GM21515 (cell line): ENCODE measurements around the gene PADI1.

Experiments used
- ATAC-seq: cut with Tn5 transposase; IDR thresholded peaks from one replicate; pipeline ENCODE4 v1.9.1; 2021; ENCODE audit not compliant: unreplicated experiment

PADI1 gene

DNA sequence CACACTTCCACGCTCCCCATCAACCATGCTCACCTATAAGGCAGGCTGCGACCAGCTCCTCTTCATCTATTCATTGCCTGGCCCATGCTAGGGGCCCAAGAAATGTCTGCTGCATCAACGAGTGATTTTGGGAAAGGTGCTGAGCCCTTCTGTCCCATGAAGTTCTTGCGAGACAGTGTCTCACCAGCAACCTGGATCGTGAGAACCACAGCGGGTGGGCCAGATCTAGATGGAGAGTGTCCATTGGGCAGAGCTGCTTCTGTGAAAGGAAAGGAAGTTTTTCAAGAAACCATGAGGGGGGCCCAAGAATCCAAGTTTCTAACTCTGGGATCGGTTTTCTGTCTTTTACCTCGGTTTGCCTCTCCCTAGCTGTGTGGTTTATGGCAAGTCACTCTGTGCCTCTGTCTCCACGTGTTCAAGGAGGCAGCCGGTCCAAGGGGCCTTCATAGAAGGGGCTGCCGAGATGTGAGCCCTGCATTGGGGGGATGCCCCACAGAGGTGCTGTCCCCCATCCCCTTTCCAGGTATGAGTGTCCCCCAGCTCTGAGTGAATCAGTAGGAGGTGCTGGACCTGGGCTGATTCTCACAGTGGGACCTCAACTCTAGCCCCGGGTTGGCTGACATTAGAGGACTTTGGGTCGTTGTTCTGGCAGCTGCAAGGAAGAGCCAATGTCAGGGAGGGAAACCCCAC lies 8.3 kb upstream of the PADI1 start:
- no peak for ATAC-seq

DNA sequence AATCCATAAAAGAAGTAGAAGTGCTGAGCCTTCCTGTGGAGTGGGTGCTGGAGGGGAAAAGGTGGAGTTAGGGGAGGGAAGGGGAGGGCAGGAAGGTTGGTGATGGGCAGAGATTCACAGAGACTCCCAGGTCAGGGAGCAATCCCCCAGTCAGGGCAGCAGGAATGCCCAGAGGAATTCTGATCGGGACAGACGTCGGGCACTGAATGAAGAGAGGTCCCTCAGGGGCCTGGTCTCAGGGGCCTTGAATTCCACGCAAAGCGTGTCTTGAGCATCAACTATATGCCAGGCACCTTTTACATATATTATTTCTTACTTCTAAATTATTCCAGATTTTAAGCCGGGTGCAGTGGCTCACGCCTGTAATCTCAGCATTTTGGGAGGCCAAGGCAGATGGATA lies 7.2 kb upstream of the PADI1 start:
- no peak for ATAC-seq

DNA sequence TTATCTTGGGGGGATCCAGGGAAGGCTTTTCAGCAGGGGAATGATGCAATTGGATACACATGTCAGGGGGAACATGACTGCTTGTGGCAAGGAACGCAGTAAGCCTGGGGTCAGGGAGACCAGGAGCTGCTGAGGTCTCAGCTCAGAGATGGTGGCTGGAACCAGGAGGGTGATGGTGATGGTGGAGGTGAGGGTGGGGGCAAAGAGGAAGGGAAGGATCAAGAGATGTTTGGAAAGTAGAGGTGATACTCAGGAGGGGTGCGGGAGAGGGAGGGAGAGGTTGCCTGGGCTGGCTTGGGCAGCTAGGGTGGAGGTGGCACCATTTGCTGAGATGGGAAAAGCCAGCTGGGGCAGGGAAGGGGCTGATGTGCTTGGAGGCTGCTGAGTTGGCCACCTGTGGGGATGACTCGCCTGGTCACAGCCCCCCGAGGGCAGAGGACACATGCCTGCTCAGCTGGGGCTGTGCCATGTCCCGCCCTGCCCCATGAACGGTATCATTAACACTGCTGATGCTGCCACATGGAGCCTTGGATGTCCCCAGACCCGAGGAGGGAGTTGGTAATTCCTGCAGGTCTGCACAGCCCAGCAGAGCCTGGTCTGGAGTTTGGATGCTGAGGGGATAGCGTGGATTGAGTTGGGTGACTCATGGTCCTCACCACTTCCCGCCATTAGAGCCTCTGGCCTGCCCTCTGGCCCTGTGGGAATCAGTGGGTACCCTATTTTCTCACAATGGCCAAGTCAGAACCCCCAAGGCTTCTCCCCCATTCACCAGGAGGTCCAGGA lies 6.3 kb upstream of the PADI1 start:
- ATAC-seq, result no peak

DNA sequence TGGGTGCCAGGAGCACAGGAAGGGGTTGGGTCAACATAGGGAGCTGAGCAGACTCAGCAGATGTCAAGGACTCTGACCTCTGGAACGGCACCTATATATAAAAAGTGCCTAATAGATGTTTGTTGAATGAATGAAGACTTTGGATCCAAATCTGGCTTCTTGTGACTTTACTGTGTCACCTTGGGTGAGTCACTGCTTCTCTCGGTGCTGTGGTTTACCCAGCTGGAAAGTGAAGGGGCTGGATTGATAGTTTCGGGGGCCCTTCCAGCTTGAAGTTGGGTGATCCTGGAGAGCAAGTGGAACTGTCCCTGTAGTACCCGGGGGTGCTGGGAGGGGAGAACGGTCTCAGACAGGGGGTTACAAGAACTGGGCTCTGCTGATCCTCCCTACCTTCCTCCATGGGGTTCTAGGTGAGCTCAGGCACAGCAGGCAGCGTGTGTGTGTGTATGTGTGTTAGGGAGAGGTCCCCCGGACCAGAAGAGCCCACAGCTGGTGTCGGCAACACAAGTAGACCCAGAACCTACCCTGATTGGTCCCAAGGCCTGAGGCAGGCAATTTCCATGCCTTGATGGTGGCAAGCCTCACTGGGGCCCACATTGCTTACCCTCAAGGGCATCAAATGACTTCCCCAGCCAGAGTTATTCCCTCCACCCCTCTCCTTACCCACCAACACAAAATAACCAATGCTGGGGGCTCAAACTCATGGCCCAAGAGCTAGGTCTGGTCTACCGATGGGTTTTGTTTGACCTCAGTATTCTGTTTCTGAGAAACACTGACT lies 5.5 kb upstream of the PADI1 start:
- ATAC-seq, result no peak

DNA sequence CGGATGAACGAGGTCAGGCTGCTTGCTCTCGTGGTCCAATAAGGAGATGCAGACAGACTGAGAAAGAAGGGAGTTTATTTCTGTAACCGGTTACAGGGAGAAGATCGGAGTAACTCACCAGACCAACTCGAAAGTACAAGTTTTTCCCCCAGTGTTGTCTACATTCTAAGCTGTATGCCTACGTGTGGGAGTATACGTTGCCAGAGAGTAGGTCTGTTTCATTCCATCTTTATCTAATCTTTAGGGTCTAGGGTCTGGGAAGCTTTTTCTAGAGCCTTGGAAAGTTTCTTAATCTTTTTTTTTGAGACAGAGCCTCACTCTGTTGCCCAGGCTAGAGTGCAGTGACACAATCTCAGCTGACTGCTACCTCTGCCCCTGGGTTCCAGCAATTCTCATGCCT lies 4.7 kb upstream of the PADI1 start:
- no peak for ATAC-seq

DNA sequence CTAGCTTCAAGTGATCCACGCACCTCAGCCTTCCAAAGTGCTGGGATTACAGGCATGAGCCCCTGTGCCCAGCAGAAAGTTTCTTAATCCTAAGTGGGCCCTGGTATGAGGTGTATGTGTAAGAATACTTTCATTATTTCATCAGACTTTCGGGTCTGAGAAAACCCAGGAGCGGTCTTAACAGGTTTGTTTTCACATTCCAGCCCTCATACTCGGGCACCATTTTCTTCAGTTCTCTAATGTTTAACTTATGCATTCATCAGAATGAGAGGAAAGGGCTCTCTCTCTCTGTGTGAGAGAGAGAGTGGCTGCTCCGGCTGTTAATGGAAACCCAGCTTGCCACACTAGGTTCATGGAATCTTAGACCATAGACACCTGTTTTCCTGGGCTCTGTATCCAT lies 4.2 kb upstream of the PADI1 start:
- ATAC-seq, result no peak

DNA sequence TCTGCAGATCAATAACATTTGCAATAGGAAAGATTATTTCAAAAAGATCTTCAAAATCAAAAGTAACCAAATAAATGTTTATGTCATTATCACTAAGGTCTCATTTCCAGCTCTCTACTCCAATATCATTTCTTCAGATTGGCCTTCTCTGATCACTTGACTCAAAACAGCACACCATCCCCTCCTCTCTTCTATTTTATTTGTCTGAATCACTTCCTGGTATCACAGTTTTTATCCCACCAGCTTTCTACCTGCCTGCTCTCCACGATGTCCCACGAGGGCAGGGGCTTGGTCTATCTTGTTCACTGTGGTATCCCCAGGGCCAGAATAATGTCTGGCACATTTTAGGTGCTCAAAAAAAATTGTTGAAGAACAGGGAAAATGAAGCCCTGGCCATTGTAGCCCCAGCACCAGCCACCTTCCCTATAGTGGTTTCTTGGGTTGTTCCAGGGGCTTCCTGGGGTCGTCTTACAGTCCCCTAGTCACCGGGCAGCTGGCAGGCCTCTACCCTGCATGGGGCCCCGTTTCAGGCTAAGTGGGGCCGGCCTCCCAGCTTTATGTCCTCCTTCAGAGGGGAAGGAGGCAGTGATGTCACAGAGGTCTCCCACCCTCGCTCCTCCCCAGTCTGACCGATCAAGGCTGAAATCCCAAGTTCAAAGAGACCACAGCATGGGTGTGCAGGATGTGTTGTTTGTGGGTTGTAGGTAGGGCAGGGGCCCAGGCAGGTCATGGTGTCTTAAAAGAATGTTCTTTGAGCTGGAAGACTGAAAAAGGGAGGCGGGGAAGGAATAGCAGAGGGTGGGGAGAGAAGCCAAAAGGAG lies 3.5 kb upstream of the PADI1 start:
- ATAC-seq, result no peak

DNA sequence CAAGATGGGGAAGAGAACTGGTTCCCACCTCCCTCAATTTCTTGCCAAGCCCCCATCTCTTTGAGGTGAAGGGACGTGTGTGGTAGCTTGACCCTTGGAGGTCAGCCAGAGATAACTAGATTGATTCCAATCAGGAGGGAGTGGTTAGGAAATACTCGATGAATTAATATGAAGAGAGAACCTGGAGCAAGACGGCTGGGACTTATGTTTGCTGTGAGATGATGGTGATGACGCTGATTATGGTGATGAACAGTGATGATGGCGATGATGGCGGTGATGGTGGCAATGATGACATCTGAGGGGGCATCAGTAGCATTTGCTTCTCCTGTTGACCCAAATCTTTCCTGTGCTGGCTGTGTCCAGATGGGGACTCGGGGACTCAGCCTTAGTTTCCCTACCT lies 724 bp downstream of the PADI1 start:
- no peak for ATAC-seq

DNA sequence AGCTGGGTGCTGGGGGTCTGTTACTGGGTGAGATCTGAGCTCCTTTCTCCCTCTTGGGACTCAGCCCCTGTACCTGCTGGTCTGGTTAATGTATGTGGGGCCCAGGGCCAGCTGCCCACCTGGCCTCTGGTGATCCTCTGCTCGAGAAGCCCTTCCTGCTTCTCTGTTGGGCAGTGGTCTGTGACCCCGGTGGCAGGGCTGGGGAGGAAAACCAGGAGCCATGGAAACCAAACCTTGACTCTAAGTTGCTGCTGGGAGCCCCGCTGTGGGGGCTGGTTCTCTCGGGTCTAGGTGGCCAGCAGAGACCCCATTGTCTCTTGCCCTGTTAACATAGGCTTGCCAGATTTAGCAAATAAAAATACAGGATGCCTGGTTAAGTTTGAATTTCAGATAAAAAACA lies 1.3 kb downstream of the PADI1 start:
- no peak for ATAC-seq

DNA sequence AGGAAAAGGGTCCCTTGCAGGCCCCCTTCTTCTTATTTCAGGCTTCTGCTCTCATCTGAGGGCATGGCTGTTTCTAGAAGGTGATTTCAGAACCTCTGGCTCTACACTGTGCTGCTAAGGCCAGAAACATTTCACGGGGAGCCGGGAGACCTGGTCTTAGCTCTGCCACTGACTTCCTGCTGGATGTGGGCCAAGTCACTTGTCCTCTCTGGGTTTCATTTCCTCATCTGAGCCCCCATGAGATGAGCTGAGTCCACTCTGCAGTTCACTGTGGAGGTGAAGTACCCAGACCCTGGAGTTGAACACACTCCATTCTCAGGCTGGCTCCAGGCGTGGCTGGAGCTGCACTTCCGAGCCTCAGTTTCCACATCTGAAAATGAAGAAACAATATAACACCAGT lies 2.1 kb downstream of the PADI1 start:
- ATAC-seq, result no peak

DNA sequence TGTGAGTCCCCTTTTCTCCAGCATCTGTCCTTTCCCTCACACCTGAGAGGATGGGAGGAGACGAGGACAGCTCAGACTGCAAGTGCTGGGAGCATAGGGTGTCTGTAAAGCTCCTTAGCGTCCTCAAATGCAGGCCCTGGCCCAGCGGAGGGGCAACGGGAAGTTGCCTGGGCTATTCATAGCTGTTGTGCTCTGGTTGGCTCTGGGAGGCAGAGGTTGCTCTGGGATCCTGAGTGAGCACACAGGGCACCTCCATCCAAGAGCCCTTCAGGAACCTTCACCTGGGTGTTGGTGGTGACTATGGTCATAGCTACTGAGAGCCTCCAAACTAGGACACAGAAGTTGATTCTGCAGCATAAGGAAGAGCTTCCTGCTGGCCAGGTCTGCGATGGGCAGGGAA lies 2.6 kb downstream of the PADI1 start:
- no peak for ATAC-seq

DNA sequence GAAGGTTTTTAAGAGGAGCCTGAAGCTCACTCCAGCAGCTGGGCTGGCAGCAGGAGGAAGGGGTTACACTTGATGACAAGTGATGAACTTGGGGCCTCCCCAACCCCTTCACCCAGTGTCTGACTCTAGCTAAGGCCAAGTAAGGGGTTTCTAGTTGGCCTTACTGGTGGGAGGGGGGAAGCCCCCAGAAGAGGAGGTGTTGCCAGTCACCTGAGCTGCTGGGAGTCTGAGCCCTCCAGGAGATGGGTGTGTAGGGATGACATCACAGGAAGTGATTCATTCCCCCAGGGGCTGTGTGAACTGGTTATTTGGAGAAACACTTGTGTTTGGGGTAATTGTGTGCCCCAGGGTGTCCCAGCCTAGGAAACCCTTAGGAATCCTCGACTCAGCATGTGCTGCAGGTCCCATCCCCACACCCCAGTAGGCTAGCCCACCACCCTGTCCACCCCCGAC lies 3.1 kb downstream of the PADI1 start:
- ATAC-seq, result no peak

DNA sequence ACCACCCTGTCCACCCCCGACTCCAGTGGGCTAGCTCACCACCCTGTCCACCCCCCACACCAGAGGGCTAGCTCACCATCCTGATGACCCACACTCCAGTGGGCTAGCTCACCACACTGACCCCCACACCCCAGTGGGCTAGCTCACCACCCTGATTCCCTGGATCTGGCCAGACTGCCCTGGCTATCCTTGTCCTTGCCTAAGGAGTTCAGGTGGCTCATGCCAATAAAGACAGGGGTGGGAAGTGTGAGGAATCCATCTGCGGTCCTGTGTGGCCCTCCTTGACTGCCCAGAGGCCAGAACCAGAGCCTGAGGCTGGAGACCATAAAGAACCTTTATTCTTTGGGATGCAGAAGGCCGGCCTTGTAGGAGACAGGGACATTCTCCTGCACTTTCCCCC lies 3.6 kb downstream of the PADI1 start:
- no peak for ATAC-seq

DNA sequence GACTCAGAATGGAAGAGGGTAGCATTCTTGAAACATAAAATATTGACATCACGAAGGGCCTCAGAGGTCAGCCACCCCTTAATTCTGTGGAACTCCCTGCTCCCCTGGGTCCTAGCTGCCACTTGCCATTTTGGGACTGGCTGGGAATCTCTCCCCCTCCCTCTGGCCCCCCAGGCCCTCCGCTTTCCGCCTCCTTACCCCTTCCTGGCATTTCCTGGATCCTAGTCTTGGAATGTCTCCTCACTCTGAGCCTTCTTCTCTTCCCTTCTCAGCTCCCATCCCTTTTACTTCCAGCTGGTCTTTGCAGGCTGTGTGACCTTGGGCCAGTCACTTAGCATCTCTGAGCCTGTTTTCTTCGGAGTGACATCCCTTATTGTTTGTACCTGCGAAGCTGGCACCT lies 4.5 kb downstream of the PADI1 start:
- no peak for ATAC-seq

DNA sequence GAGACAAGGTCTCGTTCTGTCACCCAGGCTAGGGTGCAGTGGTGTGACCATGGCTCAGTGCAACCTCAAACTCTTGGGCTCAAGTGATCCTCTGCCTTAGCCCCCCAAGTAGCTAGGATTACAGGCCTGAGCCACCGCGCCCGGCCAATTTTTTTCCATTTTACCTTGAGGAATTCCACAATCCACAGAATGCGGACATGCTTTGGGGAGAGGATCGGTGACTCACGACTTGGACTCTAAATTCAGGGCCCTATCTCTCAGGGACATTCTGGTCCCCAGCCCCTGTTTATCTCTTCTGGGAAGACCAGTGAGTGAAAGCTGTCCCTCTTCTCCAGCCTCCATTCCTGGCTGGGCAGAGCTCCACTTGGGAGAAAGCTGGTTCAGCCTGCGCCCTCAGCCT lies 5.2 kb downstream of the PADI1 start:
- no peak for ATAC-seq

DNA sequence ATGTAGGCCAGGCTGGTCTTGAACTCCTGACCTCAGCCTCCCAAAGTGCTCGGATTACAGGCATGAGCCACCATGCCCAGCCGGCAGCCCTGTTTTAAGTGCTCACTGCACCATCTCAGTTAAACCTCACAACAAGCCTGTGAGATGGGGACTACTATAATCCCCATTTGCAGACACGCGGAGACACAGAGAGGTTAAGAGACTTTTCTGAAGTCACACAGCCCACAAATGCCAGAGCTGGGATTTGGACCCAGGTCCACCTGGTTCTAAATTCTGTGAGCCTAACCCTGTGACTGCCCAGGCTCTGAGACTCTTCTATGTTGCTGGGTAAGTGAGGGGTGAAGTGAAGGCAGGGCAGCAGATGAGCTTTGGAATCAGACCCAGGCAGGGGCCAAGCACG lies 6.4 kb downstream of the PADI1 start:
- ATAC-seq, result no peak

DNA sequence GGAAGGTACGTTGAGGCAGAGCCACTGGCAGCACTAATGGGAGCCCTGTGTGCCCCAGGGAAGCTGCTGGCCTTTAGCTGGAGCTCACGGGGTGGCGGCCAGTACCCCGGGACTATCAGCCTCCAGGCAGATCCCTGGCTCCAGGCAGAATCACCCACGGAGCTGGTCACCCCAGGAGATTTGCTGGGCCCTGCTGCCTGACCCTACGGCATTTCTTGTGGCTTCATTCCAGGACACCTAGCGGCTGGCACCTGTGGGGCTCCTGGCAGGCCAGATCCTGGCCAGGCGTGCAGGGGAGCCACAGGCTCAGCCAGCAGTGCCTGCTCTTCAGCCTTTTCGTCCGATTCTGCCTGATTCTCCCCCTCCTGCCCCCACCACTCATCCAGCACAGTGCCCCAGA lies 7.1 kb downstream of the PADI1 start:
- ATAC-seq, result no peak

DNA sequence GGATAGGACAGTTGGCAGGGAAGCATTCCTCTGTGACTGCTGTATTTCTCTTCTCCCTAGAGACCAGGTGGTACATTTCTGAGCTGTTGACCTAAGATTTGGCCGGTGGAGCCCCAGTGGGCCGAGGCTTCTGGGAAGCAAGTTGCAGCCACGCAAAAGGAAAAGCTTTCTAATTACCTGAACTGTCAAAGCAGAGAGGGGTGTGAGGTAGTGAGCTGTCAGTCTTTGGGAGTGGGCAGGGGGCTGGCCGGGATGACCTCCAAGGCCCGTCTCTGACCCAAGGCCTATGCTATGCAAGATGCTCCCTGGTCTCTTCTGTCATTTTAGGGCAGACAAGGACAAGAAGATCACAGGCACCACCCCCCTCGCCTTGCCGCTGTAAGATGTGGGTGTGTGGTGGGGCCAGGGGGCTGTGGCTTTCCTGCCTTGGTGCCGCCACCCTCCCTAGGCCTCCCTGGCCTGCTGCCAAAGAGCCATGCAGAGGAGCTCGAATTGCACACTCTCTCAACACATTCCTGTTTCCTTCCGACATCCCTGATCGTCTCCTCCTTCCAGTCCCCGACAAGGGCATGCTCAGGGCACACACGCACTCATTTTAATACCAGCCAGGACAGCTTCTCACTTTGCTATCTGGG lies 7.7 kb downstream of the PADI1 start:
- no peak for ATAC-seq

DNA sequence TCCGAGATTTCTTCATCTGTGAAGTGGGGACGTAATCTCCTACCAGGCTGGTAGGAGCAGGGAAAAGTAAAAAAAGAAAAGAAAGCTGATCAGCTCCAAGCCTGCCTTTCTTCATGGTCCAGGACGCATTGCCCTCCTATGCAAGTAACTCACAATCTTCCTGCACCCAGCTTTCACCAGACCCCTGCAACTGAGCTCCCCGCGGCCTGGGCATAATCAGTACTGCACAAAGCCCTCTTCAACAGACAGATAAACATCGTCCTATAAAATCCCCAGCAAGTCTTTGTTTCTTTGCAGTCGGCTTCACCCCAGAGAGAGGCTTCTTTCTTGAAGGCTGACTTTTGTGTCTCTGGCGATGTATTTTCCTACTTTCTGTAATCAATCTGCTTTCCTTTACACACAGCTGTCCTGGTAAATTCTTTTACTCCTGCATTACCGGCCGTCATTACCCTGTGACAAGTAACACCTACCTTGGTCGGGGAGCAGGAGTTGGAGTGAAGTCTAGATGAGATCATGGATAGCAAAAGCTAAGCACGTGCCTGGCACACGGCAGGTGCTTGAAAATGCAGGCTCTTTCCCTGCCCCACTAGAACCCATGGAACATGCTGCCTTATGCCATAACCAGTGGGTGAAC lies 8.3 kb downstream of the PADI1 start:
- ATAC-seq, result no peak

DNA sequence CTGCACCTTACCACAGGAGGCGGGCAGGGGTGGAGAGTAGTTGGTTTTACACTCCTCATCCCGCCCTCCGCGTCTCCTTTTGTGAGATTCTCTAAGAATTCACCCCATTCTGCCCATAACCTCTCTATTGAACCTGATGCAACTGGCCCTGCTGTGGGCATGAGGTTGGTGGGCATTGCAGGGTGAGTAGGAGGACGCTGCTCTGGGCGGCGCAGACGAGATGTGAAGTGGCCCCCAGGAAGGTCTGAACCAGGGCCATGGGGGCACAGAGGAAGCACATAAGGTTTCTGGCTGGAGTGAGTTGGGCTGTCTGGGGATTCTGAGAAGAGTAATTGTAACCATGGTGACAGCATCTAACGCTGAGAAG lies 8.8 kb downstream of the PADI1 start:
- no peak for ATAC-seq
